GM21367 (cell line): ENCODE measurements around the gene GLE1.
A peak's percentile ranks its signal among the peaks of the same experiment; 100 is the strongest.
"Not testable (repeated sequence)": the region's sequence is repeated elsewhere in the genome, so short reads cannot be mapped to it uniquely, and the experiment has no call there.

ENCODE experiments used
- ATAC-seq: cut with Tn5 transposase; IDR thresholded peaks from one replicate; pipeline ENCODE4 v1.9.1; 2021; ENCODE audit not compliant: unreplicated experiment

The GLE1 gene

DNA sequence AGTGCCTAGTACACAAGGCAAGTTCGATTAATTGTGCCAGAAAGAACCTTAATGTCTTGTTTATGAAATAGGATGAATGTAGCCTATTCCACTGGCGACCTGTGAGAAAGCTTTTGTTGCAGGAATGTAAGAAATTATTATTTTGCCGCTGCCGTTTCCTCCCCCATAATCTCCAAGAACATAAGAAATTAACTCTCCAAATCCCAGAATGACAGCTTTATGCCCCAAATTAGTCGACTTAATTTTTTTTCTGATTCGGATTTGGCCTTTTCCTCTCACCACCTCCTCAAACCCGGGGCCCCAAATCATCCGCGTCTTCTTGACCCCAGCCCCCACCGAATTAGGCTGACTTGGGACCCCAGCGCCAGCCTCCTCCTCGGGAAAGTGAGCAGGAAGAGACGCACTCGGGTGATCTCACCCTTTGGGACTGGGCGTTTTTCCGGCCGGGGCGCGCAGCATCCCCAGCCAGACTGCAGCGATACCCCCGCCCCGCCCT, 47.2 kb downstream of the GLE1 start:
- ATAC-seq = no peak

DNA sequence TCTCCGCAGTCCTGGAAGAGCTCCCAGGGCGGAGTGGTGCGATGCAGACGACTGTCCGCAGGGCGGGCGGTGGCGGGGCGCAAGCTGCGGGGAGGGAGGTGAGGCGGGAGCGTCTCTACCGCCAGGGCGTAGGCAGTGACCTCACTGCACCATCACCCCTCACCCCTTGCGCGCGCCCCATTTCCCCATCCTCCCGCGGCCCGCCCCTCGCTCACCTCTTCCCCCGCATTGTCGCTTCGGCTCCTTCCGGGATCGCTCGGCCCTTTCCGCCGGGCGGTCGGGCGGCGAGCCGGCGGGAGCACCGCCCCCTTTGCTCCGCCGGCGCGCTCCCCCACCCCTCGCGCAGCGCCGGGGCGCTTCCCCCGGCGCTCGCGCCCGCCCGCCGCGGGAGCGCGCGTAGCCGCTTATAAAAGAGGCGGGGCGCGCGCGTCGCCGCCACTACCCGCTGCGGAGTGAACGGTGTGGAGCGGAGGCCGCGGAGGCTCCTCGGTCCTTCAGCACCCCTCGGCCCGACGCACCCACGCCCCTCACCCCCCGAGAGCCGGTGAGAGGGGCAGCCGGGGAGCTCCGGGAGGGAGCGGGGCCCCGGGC, 47.7 kb downstream of the GLE1 start, which contains the start of gene SPTAN1:
Gene SPTAN1, plus strand, starts transcription at position 435 of the 591 bp plus-strand sequence. CDS start 14,154 bp downstream, outside the sequence.
- peak; percentile 80 for ATAC-seq

DNA sequence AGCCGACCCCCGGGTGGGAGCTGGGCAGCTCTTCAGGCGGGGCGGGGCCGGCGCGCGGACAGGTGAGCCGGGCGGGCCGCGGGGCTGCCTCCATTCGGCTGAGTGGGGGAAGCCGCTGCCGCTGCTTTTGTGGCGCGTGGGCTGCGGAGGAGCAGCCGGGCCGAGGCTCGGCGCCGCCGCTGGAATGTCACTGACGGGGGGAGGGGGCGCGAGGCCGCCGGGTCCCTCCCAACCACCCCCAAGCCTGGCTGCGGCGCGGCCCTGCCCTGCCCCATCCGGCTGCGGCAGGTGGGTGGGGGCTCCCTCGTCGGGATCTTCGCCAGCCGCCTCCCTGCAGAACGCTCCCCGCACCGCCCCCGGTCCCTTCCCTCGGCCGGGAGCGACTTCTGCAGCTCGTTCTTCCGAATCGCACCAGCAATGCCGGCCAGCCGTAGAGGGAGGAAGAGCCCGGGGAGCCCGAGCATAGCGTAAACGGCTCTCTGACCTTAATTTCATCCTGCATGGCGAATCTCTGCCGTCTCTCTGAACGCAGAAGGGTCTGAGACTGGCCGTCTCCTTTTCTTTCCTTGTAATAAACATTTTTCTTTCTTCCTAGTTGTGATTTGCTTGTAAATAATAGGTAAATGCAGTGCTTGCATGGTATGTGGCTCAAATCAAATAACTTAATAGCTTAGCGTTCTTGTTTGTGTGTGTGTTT, 48.4 kb downstream of the GLE1 start:
- peak; percentile 20 for ATAC-seq

GRCh38 chr9:128553728-128554127, 49.2 kb downstream of the GLE1 start:
- no peak for ATAC-seq

DNA sequence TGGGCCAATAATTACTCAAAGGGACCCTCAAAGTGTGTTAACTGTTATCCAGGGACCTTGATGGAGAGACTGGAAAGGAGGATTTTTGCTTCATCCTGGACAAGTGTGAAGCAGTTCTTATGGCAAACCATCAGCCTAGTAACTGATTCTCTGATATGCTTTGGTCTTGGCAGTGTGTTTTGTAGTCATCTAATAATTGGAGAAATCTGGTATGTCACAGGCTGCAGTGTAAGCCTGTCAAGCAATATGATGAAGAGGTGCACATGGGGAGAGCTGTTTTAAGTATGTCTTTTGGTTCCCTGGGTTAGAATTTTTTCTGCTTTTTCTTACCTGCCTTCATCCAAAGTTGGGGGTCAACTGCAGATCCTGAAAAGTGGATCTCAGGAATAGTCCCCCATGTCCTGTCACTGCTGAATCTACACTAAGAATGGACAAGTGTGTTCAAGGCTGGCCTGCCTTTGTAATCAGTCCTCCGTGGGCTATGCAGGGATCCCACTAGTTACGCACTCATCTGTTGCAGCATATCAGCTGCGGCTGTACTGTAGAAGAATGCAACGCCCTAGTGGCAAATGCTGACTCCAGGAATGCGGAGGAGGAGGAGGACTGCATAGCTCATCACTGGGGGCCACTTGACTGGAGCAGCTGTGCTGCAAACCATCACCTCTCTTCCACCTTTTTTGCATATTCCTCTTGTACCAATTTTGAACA, 49.8 kb downstream of the GLE1 start:
- ATAC-seq = no peak

- ATAC-seq = no peak
Measured at GRCh38 chr9:128555180-128555721, 50.7 kb downstream of the GLE1 start.

GRCh38 chr9:128556276-128556675, 51.8 kb downstream of the GLE1 start:
- ATAC-seq = no peak

DNA sequence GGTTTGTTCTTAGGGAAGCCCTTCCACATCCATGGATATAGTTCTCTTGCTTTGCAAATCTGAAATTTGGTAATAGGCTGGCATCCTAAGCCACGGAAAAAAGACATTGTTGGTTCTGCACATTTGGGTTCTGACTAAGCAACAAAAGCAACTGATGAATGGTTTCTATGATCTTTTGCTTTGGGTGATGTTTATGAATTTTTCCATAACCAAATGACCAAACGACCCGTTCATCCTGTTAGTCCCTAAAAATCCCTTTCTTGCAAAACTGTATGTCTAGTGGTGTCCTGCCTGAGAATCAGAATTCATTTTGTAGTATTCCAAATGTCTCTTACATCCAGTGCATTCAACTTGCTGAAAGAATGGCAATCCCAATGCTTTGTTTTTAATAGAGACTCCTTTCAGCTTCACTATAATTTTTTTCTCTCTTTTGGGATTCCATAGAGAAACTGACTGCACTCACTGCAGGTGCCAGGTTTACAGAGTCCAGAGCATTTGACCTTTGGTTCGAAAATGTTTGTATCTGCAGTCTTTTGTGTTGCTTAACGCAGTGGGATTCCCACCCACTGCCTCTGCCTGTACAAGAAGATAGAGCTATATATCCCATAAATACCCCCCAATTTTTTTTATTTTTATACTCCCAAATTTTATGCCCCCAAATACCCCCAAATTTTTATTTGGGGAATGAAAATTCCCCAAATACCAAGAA, 52.6 kb downstream of the GLE1 start:
- ATAC-seq = no peak

DNA sequence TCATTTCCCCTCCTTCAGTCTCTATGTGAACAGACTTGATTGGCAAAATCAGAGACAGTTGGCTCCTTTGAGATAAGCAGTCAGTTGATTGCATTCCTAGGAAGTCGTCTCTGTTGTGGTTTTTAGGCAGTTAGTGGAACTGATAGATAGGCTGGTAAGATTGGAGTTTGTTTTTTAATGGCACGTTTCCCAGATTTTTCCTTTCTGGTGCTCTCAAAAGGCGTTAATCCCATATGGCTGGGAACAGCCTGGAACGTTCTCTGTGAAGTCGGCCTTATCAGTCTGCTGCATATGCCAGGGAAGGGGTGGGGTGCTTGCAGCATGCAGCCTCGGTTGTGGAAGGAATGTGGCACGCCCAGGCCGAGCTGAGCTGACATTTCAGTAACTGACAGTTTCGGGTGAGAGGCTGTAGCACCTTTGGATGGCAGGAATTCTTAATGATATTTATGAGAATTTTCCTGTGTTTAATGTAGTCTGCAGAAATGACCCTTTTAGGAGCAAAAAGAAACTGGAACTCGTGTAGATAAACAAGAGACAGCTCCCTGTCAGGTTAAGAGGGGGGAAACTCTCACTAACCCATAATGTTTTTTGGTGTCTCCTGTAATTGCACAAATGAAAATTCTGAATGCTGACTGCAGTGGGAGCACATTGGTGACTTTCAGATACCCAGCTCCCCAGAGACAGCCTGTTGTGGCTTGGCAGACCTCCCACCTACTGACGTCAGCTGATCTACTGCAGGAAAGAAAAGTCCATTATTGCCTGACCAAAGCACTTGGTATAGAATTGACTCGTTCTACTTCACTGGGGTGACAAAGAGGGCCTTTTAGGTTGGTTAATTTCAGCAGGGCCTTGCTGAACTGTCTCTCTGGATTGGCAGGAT, 54.2 kb downstream of the GLE1 start:
- peak; percentile 70 for ATAC-seq

- ATAC-seq = no peak
Measured at GRCh38 chr9:128565578-128565977, 61.1 kb downstream of the GLE1 start.

DNA sequence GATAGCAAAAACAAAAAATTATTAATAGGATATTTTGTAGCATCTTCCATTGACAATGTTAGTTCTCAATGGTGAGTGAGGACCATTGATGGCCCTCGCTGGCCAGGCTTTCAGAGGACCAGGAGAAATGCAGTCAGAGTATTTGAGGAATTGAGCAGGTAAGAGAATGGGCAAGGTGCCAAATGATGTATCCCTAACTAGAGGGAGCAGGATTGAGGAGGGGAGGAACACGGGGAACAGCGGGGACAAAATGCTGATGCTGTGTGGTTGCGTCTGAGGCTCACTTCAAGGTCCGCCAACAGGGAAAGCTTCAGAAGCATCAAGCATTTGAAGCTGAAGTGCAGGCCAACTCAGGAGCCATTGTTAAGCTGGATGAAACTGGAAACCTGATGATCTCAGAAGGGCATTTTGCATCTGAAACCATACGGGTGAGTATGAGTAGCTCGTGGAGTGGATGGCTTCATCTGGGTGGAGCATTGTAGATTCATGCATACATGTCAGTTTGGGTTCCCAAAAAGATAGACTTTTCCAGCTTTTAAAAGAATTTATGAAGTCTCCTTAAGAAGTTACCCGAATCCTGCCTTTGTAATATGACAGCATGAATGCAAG, 64.1 kb downstream of the GLE1 start:
- no peak for ATAC-seq

- no peak for ATAC-seq
Measured at GRCh38 chr9:128575469-128575868, 71.0 kb downstream of the GLE1 start.

DNA sequence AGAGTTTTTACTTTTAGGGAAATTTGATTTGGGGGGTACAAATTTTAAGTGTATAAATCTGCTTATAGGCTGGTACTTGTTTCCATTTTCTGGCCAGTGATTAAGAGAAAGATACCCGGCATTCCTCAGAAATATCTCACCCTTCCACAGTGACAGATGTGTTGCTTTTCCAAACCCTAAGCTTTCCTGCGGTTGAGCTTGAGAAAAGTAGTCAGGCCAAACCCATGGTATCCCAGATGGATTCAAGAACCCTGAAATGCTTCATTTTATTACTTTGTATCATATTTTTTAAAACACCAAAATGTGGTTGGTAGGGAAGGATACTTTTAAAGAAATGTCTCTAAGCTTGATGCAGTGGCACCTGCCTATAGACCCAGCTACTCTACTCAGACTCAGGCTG, 71.4 kb downstream of the GLE1 start:
- ATAC-seq = no peak

- no peak for ATAC-seq
Measured at GRCh38 chr9:128577206-128577605, 72.7 kb downstream of the GLE1 start.

DNA sequence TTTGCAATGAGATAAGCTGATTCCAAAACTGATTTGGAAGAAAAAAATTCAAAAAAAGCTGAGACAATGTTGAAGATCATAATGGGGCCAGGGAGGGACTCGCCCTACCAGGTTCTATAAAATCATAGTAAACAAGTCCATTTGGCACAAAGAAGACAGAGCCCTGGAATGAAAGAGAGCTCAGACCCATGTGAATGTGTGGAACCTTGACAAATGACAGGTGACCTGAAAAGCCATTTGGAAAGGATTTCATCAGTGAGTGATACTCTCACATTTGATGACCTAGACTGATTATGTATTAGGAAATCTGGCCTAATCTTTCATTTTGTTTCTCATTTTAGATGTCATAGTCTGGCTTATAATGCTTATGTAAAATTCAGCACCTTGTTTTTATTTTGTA, 74.7 kb downstream of the GLE1 start:
- no peak for ATAC-seq

DNA sequence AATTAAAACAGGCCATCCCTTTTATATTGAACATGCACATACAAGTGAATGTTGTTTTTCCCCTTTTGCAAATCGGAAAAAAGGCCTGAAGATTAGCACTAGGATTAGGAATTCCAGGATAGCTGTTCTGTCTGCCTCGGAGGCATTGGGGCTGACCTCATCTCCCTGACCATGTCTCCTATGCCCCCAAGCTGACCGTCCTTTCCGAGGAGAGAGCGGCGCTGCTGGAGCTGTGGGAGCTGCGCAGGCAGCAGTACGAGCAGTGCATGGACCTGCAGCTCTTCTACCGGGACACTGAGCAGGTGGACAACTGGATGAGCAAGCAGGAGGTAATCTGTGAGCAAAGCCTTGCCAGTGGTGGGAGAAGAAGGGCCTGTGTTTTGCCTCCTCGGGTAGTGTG, 76.2 kb downstream of the GLE1 start:
- ATAC-seq = no peak

- not testable (repeated sequence) for ATAC-seq
Measured at GRCh38 chr9:128585155-128585554, 80.6 kb downstream of the GLE1 start.

DNA sequence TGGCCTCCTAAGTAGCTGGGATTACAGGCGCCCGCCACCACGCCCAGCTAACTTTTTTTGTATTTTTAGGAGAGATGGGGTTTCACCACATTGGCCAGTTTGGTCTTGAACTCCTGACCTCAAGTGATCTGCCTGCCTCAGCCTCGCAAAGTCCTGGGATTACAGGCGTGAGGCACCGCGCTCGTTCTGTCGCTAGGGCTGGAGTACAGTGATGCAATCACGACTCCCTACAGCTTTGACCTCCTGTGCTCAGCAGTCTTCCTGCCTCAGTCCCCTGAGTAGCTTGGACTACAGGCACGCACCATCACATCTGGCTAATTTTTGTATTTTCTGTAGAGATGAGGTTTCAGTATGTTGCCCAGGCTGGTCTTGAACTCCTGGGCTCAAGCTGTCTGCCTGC, 82.4 kb downstream of the GLE1 start:
- ATAC-seq = not testable (repeated sequence)

- no peak for ATAC-seq
Measured at GRCh38 chr9:128587453-128587852, 82.9 kb downstream of the GLE1 start.
